WTC11 (cell line): ENCODE results near the gene HNRNPC.

Source experiments
- JUN ChIP-seq: sonication (generic); formaldehyde crosslinking; IDR thresholded peaks from 2 replicates; pipeline ENCODE4 v1.8.0; 2023; ENCODE audit warnings: mild to moderate bottlenecking, missing genetic modification reagents
- TF ChIP-seq, protein P1 (sequence below): fragments of 200-600 bp; IDR thresholded peaks from 2 replicates; pipeline ENCODE4 v1.8.0; 2022; ENCODE audit warnings: antibody characterized with exemption

GRCh38 chr14:21298358-21298757, 29.1 kb upstream of the HNRNPC start:
- TF ChIP-seq, protein P1, sequence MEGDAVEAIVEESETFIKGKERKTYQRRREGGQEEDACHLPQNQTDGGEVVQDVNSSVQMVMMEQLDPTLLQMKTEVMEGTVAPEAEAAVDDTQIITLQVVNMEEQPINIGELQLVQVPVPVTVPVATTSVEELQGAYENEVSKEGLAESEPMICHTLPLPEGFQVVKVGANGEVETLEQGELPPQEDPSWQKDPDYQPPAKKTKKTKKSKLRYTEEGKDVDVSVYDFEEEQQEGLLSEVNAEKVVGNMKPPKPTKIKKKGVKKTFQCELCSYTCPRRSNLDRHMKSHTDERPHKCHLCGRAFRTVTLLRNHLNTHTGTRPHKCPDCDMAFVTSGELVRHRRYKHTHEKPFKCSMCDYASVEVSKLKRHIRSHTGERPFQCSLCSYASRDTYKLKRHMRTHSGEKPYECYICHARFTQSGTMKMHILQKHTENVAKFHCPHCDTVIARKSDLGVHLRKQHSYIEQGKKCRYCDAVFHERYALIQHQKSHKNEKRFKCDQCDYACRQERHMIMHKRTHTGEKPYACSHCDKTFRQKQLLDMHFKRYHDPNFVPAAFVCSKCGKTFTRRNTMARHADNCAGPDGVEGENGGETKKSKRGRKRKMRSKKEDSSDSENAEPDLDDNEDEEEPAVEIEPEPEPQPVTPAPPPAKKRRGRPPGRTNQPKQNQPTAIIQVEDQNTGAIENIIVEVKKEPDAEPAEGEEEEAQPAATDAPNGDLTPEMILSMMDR, result no peak
- no peak for TF ChIP-seq JUN
